ENCODE results near the gene MVB12B.

- TF ChIP-seq CTCF (IDR thresholded peaks at IDR 0.05) (no peak), POLR2AphosphoS5 (IDR thresholded peaks at IDR 0.05; ENCODE audit: insufficient read depth in 1 of 2, low read depth in 1 of 2) (no peak)
Measured at GRCh38 chr9:126514037-126514821, 187.6 kb downstream of the MVB12B start.

All from vagina (tissue), 2 donors.